Measurements from ENCODE around the gene XYLT1.

XYLT1 gene

DNA sequence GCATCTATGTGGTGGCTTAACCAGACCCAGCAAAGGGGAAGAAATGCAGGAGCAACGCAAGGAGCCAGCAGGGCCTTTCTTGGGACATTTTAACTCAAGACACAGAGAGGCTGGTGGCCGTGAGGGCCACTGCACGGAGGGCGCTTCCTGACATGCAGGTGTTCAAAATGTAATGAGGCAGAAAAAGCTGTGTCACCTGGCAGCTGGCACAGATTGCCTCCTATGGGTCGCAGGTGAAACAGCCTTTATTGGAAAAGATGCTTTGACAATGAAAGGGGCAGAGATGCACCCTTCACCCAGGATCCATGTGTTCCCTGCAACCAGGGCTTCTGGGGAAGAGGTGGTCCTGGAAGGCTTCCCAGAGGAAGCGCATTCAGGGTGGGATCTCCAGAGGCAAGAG, 219.3 kb downstream of the XYLT1 start:
- DNase-seq (ENCODE audit: low read depth), result no peak

DNA sequence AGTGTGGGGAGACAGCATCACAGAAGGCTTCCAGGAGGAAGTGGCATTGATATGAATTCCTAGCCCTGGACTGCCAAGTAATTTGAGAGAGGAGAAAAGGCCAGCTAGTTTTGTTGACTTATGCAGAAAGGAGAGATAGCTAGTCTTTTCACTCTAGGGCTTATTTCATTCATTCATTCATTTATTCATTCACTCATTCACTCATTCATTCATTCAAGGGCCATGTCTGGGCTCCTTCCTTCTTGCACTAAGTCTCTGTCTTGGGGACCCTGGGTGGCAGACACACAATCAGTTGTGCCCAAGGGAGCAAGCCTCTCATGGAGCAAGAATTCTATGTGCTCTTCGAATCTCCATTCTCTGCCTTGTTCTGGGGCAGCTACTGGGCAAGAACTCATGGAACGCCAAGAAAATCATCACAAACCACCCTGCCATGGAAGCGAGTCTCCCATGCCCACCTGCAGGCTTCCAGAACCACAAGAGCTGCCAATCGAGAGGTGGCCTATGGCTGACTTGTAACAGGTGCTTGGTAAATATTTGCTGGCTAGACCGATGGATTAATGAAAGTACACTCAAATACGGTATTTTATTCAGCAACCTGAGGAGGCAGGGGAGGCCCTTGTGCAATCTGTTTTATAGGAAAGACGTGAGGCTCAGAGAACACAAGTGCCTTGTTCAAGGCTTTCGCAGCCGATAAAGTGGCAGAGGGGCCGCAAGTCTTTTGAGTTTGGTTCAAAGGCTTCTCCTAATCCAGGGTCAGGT, 223.6 kb downstream of the XYLT1 start:
- no peak for DNase-seq (ENCODE audit: low read depth)

DNA sequence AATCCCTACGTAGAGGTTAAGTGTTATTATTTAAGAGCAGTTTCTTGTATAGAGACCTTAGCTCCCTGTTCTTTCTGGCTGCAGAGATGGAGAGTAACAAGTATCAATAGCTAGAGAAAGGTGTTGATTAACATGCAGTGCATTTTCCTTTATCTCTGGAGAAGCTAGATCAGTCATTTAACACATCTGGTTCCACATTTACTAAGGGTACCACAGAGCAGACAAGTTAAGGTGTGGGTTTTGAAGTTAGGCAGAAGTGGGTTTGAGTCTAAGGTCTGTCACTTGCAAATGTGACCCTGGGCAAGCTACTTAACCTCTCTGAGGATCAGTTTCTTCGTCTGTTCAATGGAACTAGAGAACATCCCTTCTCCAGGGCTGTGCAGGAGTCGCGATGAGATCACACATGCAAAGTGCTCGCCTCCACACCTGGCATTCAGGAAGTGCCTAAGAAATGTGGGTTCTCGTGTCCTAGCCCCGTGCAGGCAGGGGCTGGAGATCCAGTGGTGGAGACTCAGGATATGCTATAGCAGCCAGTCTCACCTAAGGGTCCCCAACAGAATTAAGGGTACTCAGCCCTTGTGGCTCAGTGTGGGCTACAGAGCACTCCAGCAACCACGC, 224.4 kb downstream of the XYLT1 start:
- DNase-seq (ENCODE audit: low read depth), result no peak

DNA sequence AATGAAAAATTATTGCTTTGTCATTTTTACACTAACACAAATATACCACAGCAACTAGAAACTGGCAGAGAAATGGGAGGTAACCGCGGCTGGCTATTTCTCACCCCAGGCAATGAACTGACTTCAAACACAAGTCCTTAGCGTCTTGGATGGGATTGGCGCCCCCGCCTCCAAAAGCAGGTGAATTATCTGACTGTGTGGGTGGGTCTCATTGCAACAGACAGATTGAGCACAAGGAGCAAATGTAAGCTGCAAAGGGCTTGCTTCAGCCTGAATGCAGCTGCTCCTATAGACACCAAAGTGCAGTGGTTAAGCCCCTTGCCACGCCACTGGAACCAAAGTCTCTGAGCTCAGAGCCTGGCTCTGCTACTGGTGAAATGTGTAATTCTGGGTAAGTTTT, 225.0 kb downstream of the XYLT1 start:
- DNase-seq (ENCODE audit: low read depth), result no peak

DNA sequence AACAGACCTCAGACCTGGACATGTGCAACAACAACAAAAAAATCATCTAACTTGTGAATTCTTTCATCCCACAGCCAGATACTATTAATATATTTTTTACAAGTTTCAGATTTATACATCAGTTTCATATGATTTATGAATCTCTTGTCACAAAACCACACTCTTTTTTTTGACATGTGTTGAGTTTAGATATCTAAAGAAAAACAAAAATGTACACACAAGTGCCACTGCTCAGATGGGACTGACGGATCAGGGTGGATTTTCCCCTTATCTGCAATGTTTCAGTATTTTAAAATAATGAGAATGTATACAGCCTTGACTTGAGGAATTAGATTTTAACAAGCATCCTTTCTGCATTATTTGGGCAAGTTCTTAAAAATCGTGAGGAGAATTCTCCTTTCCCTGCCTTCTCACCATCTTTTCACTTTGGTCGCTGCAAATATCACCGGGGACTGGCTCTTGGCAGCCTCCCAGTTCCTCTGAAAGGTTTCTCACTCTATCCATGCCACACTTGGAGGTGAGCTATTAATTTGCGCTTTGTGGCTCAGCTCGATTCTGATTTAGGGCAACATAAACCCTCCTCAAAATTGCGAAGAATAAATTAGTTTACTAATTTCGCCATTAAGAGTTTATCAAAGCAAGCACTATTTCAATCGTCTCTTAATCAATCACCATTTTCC, 225.7 kb downstream of the XYLT1 start:
- no peak for DNase-seq (ENCODE audit: low read depth)

DNA sequence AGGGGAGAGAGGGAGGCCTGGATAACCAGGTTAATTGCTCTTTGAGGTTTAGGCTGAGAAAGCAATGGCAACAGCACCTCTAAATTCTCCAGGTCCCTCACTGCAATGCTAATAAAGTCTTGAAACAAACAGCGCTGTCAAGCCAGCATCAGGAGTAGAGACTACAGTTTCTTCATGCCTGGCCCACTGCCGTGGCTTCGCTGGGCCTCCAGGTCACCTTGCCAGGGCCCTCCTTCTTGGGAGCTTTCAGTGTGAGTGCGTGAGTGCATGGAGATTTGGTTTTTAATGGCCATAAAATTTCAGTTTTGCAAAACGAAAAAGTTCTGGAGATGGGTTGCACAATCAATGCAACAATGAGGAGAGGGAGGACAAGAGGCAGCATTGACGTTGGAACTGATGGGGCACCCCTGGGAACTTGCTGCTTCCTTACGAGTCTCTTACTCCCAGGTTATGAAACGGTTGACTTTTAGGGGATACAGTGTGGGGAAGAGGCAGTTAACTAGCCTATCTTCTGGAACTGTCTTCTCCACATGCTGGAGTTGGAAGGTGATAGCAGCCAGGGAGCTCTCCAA, 229.4 kb downstream of the XYLT1 start:
- no peak for DNase-seq (ENCODE audit: low read depth)

DNA sequence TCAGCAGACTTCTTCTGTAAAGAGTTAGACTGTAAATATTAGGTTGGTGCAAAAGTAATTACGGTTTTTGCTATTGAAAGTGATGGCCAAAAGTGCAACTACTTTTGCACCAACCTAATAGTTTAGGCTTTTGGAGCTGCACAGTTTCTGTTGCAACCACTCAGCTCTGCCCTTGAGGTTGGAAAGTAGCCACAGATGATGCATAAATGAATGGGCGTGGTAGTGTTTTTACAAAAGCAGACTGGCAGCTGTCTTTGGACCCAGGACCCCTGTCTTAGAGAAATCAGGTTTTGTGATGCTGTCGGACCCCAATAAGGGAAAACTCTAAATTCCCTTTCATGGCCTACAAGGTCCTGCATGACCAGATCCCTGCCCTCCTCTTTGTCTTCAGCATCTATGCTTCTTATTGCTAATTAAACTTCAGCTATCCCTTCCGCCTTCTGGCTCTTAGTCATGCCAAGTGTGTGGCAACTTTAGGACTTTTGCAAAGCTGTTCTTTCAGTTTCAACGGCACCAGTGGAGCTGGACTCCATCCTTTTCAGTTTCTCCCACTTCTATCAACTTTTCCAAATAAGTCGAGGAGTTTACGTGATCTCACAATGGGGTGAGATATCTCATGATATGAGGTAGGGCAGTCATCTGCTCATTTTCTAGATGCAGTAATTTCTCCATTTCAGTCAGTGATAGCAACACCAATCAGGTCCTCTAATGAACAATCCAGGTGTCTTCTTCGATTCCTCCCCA, 232.3 kb downstream of the XYLT1 start:
- no peak for DNase-seq (ENCODE audit: low read depth)

DNA sequence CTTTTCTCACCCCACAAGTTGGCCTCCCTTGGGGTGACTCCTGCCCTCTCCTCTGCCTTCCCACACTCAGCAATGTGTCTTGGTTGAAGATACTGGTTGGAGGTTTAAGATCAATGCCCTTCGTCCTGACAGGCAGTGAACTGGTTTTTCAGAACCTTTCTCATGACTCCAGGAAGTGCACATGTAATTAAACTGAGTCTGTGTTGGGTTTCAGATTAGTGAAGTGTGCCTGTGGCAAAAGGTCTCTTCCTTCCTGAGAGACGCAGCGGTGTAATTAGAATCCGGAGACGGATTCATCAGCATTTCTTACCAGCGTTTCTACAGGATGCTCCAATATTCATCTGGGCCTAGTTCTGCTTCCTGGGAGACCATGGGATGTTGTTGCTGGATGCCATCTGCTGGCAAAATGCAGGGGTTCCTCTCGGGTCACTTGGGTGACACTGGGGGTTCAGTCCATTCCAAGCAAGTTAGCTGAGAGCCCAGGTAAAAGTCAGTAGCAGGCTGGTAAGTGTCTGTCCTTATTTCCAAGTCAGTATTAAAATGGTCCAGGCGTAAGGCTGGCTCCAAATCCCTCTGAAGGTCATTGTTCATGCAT, 233.3 kb downstream of the XYLT1 start:
- no peak for DNase-seq (ENCODE audit: low read depth)

DNA sequence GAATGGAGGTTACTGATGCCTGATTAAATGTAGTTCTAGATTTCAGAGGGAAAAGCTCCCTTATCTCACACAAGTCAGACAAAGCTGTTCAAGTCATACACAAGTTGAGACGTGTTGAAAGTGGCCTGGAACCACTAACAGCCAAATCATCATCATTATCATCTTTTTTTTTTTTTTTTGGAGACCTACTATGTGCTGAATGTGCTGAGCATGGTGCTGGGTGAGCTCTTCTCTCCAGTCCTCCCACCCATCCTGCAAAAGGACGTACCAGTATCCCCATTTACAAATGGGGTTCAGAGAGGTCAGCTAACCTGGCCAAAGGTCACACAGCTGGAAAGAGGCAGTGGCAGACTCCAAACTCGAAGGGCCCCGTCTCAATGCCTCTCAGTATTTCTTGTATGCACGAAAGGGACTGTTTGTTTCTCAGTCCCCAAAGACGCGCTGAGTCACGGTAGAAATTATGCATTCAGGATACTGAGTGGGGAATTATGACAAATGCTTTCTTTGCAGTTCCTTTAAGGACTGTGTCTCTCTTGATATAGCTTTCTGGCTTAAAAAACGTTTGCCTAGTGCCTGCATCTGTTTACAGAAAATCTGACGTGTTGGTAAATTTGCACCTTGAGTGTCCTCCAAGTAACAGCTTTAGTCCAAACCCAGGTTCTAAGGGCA, 235.5 kb downstream of the XYLT1 start:
- DNase-seq (ENCODE audit: low read depth), result no peak

DNA sequence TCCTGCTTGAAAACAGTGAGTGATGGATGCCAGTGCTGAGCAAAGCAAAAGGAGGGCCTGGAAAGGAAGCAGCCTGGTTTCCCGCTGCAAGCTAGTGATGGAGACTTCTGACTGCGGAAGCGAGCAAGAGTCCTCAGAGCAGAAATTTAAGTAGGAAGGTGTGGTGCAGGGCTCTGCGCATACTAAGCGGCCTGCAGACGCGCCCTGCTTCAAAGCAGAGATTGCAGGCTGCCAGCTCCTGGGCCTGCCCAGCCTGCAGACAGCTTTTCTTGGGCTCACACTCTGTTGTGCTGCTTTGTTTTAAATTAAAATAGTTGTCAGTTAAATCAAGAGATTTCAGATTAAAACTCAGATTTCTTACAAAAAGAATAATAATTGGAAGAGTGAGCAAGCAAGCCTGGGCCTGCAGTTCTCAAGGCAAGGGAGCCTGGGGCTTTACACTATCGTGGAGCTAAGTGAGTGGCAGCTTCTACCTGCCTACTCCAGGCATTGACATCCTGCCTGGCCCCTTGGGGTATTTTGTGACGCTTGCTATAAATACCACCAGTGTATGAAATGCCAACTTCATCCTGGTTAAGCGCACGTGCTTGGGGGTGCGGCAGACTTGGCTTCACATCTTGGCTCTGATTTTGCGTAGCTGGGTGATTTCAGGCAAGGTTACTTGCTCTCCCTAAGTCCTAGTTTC, 237.3 kb downstream of the XYLT1 start:
- no peak for DNase-seq (ENCODE audit: low read depth)

DNA sequence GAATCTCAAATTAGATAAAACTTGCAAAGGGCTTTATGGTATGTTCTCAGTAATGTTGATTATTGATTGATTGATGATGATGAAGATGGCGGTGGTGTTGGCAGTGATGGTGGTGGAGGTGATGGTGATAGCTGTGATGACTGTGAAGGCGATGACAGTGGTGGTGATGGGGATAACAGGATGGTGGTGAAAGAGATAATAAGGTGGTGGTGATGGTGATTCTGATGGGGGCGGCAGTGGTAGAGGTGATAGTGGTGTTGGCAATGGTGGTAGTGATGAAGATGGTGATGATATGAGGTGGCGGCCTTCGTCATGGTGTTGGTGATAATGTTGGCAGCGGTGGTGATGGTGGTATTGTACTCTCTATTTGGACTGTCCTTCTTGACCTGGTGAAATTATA, 238.3 kb downstream of the XYLT1 start:
- DNase-seq (ENCODE audit: low read depth), result no peak

DNA sequence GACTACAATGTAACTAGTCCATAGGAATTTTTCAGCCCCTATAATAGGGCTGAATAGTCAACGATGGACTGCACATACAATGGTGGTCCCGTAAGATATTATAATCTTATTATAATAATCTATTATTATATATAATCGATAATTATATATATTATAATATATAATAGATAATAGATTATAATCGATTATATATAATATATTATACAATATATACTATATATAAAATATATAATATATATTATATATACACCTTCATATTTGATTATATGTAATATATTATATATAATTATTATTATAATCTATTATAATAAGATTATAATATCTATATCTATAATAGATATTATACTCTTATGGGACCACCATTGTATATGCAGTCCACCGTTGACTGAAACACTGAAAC, 238.8 kb downstream of the XYLT1 start:
- DNase-seq (ENCODE audit: low read depth), result no peak

DNA sequence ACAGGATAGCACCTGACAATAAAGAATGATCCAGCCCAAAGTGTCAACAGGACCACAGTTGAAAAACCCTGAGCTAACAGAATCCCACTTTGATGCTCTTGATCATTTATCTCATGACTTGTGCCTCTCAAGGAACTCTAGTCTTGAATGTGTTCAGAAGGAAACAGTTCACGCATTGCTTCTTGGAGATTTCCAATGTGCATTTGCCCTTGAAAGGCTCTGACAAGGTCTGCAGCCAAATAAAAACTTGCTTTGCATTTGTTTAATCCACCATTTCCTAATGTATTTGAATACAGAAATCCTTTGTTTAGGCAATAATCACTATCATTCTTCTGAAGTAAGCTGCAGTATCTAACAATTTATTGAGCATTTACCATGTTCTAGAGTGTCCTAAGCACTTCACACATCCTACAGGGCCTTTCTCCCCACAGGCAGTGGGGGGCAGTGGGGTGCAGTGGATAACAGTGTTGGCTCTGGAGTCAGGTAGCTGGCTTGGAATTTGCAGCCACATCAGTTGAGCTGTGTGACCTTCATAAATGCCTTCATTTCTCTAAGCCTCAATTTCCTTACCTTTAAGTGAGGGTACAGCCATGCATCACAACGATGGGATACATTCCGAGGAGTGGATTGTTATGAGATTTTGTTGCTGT, 239.7 kb downstream of the XYLT1 start:
- DNase-seq (ENCODE audit: low read depth), result no peak

DNA sequence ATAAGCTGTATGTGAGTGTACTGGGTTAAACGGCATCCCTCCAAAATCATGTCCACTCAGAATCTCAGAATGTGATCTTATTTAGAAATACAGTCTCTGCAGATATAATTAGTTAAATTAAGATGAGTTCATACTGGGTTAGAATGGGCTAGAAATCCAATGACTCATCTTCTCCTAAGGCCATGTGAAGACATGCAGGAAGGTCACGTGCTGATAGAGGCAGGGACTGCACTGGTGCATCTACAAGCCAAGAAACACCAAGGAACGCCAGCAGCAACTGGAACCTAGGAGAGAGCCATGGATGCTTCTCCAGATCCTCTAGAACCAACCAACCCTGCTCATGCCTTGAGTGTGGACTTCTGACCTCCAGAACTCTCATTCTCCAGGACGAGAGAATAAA, 241.0 kb downstream of the XYLT1 start:
- no peak for DNase-seq (ENCODE audit: low read depth)

DNA sequence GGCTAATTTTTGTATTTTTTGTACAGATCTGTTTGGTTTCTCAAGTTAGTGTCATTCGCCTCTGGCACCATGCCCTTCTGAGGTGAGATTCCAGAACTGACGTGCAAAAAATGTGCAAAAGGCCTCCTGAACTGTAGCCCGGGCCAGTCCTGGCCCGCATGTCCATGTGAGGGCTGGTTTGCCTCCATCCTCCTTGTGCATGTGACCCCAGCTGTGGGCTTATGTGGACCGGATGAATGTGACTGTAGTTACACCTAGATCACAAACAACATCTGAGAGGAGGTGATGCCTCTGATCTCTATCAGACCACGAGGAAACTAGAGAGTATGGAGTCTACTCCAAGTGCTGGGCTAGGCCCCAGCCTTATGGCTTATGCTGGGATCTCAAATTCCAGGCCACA, 241.6 kb downstream of the XYLT1 start:
- no peak for DNase-seq (ENCODE audit: low read depth)

DNA sequence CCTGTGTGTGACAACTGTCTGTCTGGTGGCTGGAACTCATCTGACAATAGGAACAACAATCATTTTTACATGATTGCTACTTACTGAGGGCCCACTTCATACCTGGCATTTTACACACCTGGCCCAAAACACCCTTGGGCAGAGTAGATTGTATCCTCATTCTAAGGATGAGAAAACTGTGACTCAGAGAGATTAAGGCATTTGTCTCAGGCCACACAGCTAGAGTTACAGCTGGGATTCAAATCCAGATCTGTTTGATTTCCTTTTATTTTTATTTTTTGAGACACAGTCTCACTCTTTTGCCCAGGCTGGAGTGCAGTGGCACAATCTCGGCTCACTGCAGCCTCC, 242.1 kb downstream of the XYLT1 start:
- no peak for DNase-seq (ENCODE audit: low read depth)

DNA sequence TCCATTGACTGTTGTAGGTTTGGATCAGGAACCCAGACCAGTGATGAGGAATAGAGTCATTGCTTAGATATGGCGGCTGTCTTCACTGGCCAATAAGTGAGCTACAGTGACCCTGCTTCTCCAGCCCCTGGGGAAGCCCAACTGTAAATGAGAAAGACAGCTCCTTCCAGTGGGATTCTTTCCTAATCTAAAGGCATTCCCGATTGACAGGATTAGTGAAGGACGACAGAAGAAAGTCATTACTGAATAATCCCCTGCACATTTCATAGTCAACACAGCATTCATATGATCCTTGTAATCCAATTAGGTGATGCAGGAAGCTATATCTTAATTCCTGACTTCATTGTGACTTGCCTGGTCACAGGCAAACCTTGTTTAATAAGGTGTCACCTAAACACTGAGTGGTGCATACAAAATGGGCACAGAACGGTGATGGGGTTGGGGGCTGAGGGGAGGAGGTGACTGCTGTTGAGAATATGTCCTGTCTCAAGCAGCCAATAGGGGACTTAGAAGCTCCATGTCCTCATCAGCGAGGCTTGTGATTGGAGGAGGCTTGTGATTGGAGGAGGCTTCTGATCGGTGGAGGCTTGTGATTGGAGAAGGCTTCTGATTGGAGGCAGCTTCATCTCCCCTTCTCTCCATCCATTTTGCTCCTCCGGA, 242.6 kb downstream of the XYLT1 start:
- DNase-seq (ENCODE audit: low read depth), result no peak

DNA sequence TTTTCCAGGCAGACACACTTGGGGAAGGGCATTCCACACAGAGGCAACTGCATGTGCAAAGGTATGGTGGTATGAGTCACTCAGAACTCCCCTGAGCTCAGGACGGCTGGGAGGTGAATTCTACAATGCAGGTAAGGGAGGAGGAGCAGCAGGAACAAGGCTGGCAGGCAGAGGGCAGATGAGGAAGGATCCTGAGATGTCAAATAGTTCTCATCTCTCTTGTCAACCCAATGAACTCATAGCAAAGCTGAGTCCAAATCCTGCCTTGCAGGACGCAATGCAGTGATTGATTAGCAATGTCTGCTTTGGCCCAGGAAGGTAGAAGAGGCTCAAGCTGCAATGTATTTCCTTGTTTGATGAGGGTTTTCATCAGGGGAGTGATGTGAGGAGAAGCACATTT, 243.5 kb downstream of the XYLT1 start:
- no peak for DNase-seq (ENCODE audit: low read depth)

DNA sequence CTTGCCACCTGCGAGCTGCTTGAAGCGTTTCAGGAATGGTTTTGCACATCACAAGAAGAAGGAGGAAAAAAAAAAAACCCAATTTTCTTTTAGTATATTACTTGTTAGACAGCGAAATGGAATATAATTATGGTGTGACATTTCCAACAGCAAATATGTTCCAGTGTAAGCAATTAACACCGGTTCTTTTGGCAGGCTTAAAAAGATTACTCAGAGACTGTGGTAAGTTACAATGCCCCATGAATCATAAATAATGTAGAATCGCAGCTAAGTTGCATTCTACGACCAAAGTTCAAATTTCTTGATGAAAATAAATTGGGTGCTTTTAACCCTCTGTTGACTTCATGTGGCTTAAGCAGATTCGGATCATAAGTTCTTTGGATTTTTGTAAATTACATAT, 245.2 kb downstream of the XYLT1 start:
- peak; percentile 4 for DNase-seq (ENCODE audit: low read depth)

DNA sequence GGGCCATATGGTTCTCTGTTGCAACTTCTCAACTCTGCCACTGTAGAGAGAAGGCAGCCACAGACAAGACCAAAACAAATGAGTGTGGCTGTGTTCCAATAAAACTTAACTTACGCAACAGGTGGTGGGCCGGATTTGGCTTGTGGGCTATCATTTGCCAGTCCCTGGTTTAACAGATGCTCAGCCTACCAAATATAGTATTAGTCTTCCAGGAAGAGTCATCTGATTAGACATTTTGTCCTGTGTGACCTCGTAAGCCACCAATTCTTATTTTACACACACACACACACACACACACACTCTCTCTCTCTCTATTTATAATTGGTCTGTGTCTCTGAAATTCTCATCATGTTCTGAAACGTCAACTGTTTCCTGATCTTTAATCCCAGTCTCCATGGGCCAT, 245.9 kb downstream of the XYLT1 start:
- peak; percentile 73 for DNase-seq (ENCODE audit: low read depth)

Data from fibroblast of gingiva (primary cell).